Measurements from ENCODE around the gene ALDH1A2.
"Not testable (repeated sequence)": the region's sequence is repeated elsewhere in the genome, so short reads cannot be mapped to it uniquely, and the experiment has no call there.

ALDH1A2 gene

DNA sequence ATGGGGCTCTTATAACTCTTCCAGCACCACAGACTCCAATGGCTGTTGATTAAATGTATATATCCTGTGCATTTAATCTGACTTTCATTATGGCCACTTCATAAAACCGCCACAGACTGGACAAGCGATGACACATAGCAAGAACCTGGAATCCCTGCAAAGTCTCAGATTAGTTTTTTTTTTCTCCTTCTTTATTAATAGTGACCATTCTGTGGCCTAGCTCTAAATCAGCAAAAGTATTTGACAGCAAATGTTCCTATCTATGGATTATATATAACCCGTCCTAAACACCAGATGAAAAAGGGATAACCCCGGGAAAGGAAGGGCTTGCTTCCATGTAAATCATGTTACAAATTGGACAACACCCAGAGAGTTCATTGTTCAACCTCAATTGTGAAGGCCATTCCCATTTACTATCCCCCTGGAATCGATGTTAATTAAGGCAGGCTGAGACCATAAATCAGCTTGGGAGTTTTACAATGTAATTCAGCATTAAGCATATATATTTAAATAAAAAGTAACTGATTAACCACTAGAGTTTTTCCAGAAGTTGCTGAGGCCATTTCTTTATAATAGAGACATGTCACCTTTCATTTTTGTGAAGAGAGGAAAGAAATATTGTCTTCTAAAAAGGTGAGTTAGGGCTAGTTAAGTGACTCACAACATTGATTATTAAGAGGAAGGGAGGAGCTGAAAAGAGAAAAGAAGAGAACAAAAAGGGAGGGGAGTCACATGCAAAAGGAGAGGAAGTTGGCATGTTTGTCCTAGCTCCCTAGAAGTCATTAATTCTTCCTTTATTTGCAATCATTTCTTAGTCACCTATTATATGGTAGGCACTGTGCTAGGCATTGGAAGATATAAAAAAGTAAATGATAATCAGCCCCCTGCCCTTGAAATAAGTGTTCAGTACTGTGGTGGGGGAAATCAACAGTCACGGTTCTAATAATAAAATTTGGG lies 26.2 kb downstream of the ALDH1A2 start:
- no peak for DNase-seq

DNA sequence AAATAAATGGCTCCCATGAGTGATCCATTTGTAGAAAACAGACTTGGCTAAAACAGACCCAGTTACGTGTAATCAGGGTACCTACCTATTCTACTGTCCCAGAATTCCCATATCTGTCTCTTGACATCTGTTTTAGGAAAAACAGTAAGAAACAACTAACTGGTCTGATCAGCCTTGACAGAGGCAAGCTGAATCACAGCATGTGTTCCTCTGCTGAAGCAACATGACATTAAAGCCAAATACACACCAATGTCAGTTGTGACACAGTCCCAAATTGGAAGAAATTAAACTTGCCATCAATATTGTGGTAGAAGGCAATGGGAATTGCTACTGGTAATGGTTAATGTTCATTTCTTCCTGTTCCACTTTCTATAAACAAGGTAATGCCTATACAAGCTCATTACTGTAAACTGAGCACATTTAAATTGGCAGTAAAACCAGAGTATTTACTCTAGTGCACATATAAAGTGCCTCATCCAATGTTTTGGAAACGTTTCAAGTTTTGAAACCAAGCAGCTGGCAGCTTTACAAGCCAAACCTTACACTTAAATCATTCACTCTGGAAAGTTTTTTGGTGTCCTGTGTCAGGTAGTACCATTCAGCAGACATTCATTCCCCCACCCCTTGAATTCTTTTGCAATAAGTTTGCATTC lies 27.0 kb downstream of the ALDH1A2 start:
- no peak for DNase-seq

DNA sequence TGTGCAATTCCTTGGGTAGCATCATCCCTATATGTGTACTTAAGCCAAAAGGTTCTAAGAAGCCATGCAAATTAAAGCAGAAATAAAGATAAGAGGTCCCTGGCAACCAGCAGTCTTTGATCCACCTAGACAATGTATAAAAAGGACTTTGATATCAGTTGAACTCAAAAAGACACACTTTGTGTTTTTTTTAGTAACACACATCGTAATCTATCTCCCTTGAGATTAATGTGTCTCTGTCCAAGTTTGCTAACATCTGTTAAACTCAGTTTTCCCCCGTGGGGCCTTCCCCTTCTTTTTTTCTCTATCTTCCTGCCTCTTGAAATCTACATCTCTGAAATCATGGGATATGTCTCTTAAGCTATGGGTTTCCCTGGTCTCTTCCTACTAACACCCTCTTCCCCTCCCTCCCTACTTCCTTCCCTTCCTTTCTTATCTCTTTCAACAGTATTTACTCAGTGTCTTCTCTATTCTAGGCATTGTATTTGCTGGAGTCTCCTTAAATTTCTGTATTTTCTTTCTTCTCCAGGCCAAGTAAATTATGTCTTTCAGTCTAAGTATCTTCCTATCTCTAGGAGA lies 27.7 kb downstream of the ALDH1A2 start:
- DNase-seq = no peak

DNA sequence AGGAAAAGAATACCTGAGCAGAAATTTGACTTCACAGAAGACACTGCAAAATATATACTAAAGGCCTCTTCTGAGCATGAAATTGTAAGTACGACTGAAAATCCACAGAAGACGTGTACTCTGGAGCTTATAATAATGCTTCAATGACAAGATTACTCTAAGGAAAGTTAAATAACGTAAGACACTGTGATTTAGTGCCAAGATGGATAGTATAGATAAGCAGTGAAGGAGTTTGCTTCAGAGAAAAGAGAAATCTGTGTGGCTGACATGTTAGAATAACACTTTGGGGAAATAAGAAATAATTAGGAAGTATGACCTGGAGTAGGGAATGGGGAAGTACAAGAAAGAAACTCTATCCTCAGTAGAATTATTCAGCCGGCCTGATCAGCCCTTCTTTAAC lies 28.9 kb downstream of the ALDH1A2 start:
- DNase-seq = no peak

DNA sequence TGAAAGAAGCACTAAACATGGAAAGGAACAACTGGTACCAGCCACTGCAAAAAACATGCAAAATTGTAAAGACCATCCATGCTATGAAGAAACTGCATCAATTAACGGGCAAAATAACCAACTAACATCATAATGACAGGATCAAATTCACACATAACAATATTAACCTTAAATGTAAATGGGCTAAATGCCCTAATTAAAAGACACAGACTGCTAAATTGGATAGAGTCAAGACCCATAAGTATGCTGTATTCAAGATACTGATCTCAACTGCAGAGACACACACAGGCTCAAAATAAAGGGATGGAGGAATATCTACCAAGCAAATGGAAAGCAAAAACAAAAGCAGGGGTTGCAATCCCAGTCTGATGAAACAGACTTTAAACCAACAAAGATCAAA lies 37.1 kb downstream of the ALDH1A2 start:
- not testable (repeated sequence) for DNase-seq

DNA sequence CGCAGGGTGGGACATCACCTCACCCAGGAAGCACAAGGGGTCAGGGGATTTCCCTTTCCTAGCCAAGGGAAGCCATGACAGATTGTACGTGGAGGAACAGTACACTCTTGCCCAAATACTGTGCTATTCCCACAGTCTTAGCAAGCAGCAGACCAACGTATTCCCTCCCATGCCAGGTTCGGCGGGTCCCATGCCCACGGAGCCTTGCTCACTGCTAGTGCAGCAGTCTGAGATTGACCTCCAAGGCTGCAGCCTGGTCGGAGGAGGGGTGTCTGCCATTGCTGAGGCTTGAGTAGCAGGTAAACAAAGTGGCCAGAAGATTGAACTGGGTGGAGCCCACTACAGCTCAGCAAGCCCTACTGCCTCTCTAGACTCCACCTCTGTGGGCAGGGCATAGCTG lies 39.0 kb downstream of the ALDH1A2 start:
- no peak for DNase-seq

DNA sequence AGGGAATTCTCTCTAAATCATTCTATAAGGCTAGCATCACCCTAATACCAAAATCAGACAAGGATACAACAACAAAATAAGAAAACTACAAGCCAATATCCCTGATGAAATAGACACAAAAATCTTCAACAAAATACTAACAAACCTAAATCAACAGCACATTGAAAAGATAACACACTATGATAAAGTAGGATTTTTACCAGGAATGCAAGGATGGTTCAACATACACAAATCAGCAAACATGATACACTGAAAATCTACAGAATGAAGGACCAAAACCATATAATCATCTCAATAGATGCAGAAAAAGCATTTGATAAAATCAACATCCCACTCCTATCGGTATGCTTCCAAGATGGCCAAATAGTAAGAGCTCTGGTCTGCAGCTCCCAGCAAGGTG lies 39.5 kb downstream of the ALDH1A2 start:
- DNase-seq = no peak

DNA sequence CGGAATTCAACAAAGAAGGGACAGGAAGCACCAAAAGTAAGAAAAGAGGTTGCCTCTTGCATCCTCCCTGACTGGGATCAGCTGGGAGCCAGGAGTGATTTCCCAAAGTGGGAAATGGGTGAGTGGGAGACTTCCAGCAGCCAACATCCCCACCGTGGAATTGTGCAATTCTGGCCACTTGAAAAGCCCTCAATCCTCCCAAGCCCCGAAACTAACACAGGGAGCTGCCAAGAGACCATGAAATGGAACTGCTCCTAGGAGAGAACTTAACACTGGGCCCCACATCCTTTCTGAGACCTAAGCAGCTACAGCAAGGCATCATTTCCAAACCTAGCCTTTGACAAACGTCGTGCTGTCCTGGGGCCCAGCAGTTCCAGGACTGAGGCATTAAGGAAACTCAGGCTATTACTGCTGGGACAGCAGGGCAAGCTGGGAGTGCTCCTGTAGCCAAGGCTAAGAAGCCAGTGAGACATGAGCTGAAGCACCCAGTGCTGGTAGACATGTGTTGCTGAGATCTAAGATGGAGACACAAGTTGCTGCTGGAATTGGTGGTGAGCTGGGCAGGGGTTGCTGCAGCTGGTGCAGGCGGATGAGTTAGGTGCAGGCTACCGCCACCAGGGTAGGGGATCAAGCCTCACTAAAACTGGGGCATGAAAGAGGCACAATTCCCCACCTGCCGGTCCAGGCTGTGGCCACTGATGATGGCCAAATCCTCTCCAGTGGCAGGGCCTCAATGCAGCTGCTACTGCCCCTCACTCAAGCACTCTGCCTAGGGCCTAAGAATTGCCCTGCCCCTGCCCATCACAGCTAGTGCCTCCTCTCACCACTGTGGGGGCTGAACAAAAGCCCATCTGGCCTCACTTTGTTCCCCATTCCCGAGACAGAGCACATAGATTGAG lies 43.9 kb downstream of the ALDH1A2 start:
- DNase-seq = no peak

DNA sequence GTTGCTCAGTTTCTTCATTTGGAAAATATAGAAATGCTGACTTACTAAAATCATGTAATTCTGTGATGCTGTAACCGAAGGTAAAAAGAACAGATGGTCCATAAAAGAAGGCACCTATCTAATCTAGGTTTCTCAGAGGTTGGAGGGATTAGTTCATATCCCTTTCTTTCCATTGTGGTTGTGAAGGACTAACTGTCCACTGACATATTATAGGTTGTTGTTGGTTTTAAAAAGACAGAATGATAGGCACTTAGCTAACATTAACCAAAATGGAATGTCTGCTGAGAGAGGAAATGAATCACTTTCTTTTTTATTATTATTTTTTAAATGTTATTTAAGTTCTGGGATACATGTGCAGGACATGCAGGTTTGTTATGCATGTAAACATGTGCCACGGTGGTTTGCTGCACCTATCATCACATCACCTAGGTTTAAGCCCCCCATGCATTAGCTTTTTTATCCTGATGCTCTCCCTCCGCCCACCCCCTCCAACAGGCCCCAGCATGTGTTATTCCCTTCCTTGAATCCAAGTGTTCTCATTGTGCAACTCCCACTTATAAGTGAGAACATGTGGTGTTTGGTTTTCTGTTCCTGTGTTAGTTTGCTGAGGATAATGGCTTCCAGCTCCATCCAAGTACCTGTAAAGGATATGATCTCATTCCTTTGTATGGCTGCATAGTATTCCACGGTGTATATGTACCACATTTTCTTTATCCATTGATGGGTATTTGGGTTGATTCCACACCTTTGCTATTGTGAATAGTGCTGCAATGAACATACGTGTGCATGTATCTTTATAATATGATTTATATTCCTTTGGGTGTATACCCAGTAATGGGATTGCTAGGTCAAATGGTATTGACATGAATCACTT lies 45.8 kb downstream of the ALDH1A2 start:
- no peak for DNase-seq

DNA sequence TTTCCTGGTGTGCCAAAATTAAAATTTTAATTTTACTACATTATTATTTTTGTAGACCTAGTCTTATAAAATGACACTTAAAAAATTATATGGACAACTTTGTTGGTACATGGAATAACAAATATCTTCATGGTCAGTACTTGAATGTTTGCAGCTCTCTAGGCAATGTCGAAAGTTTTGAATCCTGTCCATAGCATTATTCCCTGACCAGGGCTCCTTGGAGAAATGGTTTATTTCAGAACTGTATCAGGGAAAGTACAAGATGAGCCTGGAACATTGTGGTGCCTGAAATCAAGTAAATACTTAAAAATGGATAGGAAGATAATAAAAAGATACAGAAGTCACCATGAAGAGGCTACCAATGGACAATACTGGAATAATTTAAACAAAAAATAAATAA lies 47.6 kb downstream of the ALDH1A2 start:
- DNase-seq = no peak

DNA sequence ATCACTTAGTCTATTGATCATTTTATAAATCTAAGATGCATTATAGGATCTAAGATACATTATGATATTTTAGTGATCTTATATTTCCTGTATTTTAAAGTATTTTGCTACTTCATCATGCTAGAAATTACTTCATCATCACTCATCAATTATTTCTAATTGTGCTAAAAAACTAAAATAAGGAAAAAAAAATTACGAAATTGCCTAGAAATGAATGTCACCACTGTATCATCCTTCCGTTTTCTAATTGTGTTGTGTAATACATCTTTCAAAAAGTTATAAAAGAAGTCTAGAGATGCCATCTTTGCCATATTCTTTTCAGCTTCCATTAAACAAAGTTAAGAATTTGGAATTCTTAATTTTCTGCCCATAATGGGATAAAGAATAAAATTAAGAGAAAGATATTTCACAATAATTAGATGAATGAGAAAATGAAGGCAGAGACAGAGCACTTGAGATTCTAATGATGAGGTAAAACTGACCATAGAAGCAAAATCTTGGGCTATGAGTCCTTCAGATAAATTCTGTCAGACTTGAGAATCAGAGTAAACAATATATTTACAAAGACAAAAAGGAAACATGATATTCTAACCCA lies 48.8 kb downstream of the ALDH1A2 start:
- no peak for DNase-seq

DNA sequence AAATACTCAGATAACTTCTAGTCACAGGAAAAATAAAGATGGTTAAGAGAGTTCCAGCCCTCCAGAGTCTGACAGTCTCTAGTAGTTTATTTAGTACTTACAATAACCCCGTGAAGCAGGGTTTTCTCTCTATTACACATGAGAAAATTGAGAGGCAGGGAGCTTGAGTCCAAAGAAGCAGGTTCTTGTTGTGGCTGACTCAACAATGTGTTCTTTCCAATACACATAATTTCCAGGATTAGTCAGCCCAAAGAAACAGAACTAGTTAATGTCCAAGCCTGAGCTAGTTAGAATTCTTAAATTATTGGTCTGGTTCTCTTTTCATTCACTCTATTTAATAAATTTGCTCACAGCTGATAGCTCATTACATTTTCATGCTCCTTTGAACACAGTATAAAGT lies 49.9 kb downstream of the ALDH1A2 start:
- no peak for DNase-seq

DNA sequence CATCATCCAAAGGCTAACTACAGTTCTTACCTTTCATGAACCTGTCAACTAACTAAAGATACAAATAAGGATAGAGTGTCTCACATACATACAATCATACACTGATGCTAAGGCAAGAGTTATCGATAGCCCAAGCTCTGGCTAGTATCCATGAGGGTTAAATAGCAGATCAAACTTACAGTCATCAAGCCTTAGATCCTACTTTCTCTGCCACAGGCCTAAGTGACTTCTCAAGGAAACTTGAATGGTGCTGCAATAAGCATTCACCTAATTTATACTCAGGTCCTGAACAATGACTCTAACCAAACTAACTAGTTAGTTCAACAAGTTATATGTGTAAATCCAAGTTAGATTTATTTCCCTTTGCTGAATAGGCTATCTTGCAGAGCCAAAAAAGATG lies 51.0 kb downstream of the ALDH1A2 start:
- no peak for DNase-seq

DNA sequence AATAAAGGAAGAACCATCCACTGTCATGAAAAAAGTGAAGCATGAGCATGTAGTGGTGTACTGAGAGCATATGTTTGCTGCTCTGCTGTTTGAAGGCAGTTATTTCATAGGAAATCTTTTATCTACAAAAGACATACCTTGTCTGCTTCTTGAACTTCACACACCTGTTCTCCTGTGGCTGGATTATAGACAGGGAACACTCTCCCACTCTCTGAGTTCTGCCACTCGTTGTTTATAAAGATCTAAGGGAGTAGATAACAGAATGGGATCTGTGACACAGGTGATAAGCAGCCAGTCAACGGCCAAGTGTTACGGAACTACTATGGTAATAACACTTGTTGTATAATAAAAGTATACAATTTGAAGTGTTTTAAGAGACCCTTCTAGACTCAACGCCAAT lies 51.5 kb downstream of the ALDH1A2 start:
- no peak for DNase-seq

DNA sequence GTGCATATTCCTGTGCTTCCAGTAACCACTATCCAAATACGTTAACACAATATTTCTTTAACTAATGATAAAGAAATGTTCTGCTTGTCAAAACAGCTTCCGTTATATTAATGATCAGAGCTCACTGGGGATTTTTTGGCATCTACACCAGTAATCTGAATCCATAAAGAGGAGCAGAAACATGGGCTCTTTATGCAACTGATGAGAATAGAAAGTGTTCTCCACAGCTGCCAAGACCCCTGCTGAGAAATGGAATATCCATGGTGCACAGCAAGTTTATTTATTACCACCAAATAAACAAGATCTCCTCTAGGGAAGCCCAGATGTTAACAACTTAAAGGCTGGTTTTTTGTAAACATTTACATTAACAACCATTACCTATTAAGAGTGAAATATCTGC lies 54.5 kb downstream of the ALDH1A2 start:
- no peak for DNase-seq

DNA sequence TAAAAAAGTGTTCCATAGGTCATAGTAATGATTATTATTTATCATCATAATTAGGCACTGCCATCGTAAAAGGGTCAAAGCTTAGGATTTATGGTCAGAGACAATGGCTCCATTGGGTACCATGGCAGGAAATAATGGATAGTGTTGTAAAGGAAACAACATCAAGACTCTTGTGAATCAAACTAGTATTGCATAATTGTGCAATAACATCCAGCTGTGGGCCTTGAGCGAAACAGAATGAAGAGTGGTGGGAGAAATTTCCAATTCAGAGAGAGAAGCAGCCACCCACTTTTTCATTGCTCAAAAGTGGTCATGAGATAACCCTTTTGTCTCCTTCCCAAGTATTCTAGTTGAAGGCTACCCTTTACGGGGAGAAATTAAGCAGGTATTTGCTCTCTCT lies 61.7 kb downstream of the ALDH1A2 start:
- no peak for DNase-seq

DNA sequence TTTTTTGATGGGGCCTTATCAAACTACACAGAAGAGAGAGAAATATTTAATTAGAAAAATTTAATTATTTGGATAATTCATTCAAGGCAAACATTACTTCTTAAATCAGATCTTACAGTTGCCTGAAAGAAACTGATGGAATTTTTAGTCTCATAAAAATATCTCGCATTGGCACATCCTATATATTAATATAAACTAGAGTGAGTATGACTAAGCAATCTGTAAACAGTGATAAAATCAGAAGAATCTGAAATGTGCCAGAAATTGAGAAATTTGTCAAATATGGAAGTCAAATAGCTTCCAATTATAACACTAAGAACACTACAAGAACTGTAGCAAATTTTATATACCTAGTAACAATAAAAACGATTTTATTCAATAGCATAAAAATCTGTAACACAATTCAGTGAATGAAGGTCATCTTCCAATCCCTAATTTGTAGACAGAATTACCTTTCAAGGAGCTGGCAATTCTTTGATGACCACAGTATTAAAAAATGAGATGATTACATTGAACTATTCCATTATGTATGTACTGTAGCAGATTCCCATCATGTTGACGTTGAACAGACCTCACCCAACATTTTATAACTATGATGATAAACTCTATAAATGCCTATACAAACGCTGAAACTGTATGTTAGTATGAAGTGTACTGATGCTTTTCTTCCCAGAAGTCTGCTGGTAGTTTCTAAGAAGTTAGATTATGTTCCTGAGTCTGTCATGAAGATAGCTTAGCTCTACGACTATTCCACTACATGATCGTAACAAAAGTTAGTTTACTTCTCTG lies 63.0 kb downstream of the ALDH1A2 start:
- DNase-seq = no peak

DNA sequence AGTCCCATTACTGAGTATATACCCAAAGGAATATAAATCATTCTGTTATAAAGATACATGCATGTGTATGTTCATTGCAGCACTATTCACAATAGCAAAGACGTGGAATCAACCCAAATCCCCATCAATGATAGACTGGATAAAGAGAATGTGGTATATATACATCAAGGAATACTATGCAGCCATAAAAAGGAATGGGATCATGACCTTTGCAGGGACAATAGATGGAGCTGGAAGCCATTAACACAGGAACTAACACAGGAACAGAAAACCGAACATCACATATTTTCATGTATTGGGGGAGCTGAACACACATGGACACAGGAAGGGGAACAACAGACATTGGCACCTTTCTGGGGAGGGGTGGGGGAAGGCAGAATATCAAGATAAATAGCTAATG lies 65.8 kb downstream of the ALDH1A2 start:
- DNase-seq = not testable (repeated sequence)

DNA sequence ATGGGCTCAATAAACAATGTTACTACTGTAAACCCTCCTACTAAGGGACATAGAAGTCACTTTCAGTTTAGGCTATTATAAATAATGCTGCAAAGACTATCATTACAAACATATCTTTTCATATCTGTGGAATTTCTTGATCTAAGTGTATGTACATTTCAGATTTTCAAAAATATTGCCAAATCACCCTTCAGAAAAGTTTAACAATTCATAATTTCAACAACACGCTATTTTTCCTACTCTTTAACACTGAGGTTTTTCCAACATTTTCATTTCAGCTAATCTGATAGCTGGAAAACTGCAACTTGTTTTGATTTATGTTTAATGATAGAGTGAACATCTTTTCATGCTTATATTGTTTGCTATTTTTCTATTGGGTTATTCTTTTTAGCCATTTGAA lies 69.0 kb downstream of the ALDH1A2 start:
- DNase-seq = no peak

DNA sequence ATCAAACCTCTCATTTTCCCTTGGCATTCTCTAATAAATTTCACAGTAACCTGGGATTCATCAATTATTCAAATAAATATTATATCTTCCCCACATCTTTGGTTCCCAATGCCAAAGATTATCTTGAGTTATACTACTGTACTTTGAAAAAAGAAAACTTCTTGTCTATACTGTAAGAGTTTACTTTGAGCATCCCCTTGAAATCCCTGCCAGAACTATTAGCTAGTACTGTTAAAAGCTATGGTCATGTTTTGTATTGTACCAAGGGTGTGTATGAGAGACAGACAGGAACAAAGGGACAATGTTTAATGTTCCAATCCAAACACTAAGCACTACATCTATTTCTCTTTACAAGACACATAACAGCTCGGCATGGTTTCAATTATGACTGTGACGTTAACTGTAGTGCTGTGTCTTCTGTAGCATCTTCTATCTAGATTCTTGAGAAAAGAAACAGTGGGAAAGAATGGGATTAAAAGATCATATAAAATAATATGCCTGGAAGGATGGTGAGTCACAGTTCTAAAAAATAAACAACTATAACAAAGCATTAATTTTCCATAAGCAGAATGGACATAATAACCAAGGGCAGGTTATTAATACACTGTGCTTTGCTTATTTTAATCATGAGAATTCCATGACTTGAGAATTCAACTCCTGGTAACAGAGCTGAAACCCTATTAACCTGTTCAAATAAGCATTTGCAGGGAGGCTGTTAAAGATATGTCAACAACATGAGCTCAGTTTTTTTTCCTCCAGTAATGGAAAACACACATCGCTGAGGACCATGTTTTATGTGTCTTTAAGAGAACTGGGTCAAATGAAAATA lies 71.1 kb downstream of the ALDH1A2 start:
- DNase-seq = no peak

Data from stimulated activated naive CD4-positive, alpha-beta T cell (primary cell).